Measurements from ENCODE around the gene FKBP8.
"Not testable (repeated sequence)": the region's sequence is repeated elsewhere in the genome, so short reads cannot be mapped to it uniquely, and the experiment has no call there.

The FKBP8 gene

GRCh38 chr19:18558202-18558555 is 14.8 kb upstream of the FKBP8 start:
- no peak for DNase-seq

- DNase-seq, result peak; percentile 98
Measured at GRCh38 chr19:18557411-18558201, 14.2 kb upstream of the FKBP8 start, which contains the start of gene KXD1. Gene KXD1, plus strand, starts transcription at chr19:18557870. Its CDS starts 4,187 bp downstream, at chr19:18562057.

GRCh38 chr19:18551631-18552030 is 8.3 kb upstream of the FKBP8 start:
- DNase-seq, result no peak

DNA sequence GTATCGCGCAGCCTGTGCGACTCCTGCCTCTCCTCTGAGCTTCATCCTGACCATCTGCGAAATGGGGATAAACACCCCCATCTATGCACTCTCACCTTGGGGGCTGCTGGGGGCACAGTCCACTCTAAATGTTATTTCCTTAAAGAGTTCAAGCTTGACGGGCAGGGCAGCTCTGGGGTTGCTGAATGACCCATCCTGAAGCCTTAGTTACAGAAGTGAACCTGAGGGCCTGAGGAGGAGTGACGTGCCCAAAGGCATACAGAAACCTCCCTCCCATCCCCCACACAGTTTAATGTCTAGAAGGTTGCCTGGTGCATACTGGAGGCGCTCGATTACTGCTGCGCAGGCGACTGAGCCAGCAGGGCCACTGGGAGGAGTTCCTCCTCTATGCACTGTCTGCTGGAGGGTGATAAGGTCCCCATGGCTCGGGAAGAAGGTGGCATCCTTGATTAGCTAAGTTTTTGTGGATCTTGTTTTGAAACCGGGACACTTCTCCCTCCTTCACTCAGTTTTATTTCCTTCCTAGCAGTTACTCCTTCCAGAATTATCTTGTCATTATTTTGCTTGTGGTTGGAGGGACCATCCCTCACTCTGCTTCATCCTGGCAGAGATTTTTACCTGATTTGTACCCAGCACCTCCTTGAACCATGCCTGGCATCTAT is 572 bp upstream of the FKBP8 start:
- peak; percentile 22 for DNase-seq

GRCh38 chr19:18541992-18542940 is 1.1 kb downstream of the FKBP8 start:
- DNase-seq, result no peak

DNA sequence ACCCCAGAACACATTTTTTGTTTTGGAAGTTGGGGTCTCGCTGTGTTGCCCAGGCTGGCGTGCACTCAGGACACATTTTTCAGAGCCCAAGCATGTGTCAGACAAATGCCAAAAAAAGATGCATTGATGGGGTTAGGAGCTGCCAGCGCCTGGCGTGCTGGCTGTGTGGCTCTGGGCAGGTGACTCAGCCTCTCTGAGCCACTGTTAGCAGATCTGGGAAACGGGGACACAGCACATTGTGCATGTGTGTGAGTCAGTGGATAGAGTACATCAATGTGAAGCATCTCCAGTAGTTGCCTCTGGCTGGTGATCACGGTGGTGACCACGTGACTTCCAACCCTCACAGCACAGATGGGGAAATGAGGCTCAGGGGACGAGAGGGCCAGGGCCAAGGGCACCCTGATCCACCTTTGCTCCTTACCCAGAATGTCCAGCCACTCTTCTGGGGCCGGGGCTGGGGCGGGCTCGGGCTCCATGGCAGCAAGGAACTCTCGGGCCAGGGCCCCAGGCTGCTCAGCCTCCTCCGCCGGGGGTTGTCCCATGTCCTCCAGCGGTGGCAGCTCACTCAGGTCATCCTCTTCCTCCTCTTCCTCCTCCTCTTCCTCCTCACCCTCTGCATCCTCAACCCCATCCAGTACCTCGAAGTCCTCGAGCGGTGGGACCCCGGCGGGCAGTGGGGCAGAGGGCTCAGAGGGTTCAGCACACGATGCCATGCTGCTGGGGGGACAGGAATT is 1.9 kb downstream of the FKBP8 start:
- no peak for DNase-seq

GRCh38 chr19:18540200-18540599 is 3.2 kb downstream of the FKBP8 start:
- DNase-seq, result not testable (repeated sequence)

- DNase-seq, result no peak
Measured at GRCh38 chr19:18539372-18539771, 4.0 kb downstream of the FKBP8 start.

GRCh38 chr19:18538115-18538514 is 5.3 kb downstream of the FKBP8 start:
- no peak for DNase-seq

DNA sequence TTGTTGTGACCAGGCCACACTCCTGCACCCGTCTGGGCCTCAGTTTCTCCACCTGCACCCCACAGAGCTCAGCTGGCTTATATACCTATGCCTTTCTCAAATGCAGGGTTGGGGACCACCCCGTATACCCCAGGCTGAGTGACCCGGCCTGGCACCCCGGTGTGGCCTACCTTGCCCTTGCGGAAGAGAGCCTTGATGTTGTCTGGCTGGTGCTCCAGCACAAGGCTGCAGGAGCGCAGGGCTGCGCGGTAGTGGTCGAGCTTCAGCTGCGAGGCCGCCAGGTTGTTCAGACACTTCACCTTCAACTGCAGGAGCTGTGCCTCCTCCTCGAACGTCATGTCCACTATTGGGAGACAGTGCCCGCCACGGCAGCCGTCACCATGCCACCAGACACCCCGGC is 5.9 kb downstream of the FKBP8 start:
- no peak for DNase-seq

- no peak for DNase-seq
Measured at GRCh38 chr19:18536475-18536874, 6.9 kb downstream of the FKBP8 start.

DNA sequence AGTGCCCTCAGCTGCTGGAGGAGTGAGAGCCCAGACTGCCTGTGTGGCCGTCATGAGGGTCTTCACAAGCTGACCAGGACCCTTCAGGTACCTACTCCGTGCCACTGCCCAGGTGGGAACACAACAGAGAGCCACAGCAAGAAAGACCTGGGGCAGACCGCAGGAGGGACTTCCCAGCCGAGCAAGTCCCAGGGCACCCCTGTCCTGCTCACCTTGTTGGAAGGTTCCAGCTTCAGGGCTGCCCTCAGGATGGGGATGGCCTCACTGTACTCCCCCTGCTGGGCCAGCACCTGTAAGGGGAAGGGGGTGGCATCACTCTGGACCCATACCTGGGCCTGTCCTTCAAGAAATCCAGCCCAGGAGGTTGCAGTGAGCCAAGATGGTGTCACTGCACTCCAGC is 10.3 kb downstream of the FKBP8 start:
- no peak for DNase-seq

DNA sequence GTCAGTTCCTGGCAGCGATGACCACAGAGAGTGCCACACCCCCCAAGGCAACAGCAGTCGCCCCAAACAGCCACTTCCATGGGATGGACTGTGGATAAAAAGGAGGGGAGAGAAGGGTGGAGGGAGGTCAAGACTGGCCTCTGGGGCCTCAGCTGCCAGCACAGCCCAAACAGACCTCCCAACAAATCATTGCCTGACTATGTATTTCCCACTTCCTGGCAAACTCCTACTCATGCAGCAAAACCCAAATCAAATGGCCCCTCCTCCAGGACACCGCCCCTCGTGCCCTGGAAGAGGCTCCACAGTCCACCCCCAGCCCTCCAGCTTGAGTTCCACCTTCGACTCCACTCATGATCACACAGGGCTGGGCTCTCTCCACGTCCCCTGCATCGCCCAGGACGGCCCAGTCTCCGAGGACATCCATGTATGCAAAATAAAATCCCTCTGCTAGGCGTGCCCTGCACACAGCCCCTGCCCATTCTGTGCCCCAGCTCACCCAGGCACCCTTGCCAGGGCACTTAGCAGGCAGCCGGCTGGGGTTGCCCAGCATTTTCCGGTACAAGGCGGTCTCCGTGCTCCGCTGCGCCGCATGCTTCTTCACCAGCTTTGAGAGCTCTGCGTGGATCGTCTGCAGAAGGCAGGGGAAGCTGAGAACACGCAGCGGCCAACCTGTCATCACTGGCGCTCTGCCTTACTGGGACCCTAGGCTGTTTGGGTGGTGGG is 11.0 kb downstream of the FKBP8 start:
- no peak for DNase-seq

GRCh38 chr19:18531485-18531884 is 11.9 kb downstream of the FKBP8 start:
- DNase-seq, result no peak

DNA sequence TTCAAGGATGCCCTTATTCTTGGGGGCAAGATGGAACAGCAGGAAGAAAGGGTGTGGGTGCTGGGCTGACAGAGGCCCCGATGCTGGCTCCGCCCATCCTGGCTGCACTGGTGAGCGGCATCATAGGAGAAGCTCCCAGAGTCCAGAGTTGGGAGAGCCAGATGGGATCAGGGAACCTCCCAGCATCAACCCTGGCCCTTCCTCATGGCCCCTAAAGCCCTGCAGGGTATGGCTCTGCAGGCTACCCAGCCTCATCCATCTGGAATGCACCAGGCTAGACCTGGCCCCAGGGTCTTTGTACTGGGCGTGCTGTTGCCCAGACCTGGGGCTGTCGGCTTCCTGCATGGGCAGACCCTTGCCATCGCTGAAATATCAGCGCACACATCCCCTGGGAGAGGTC is 13.6 kb downstream of the FKBP8 start:
- peak; percentile 61 for DNase-seq

- DNase-seq, result no peak
Measured at GRCh38 chr19:18526316-18526715, 17.1 kb downstream of the FKBP8 start.

DNA sequence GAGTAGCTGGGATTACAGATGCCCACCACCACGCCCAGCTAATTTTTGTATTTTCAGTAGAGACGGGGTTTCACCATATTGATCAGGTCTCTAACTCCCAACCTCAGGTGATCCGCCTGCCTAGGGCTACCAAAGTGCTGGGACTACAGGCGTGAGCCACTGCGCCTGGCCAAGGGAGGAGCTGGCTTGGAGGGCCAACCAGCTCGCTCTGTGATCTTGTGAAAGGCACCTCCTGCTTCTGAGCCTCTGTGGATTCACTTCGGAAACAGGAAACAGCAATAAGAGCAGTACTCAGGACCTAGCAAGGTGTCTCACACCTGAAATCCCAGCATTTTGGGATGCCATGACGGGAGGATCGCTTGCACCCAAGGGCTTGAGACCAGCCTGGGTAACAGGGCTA is 19.5 kb downstream of the FKBP8 start:
- DNase-seq, result no peak

DNA sequence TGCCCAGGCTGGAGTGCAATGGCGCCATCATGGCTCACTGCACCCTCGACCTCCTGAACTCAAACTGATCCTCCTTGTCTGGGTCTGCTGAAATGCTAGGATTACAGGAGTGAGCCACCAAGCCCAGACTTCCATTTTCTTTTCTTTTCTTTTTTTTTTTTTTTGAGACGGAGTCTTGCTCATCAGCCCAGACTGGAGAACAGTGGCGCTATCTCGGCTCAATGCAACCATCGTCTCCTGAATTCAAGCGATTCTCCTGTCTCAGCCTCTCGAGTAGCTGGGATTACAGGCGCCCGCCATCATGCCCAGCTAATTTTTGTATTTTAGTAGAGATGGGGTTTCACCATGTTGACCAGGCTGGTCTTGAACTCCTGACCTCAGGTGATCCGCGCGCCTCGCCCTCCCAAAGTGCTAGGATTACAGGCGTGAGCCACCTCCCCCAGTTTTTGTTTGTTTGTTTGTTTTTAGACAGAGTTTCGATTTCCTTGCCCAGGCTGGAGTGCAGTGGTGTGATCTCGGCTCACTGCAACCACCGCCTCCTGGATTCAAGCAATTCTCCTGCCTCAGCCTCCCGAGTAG is 20.4 kb downstream of the FKBP8 start:
- not testable (repeated sequence) for DNase-seq

DNA sequence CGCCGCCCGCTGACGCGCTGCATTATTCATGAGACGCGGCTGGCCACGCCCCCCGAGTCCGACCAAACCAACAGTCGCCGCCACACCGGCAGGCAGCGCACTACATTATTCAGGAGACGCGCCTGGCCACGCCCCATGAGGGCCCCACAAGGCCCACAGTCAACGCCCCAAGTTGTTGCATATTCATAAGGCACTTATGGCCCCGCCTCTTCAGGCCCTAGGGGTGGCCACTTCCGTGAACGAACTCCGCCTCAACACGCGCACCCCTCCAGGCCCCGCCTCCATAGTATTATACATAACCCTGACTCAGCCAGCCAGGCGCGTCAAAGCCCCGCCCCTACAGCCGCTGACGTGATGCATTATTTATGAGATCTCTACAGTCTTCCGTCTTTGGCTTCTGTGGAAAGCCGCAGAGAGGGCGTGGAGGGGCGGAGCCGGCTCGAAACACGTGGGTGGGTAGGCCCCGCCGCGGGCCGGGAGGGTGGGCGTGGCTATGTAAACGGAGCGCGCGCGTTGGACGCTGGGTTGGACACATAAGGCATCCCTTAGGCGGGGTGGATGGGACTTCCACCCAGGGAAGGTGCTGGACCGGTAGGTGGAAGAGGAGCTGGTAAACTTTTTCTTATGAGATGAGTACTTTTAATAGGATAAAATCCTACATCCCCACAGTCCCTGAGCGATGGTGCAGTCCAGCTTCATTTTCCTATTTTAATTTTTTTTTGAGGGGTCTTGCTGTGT is 21.1 kb downstream of the FKBP8 start:
- peak; percentile 100 for DNase-seq

DNA sequence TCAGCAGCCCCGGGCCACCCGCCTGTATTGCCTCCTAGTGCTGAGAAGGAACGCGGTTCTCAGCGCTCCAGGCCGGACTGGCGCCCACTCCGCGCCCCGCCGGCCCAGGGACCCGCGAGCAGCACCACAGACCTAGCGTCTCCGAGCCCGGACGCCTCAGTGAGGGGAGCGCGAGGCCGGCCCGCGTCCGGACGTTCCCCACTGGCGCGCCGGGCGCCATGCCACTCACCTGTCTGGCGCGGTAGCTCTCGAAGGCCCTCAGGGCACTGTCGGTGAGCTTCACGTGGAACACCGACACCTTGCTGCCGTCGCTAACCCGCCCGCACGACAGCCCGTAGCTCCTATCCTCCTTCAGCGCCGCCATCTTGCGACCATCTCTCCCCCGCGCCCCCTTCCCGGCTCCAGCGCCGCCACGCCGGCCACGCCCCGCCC is 21.7 kb downstream of the FKBP8 start, which contains the start of gene ELL:
Gene ELL (minus strand): TSS at position 379 of the 432 bp plus-strand sequence. CDS start 15 bp downstream, at position 364.
- DNase-seq, result no peak

All from NCI-H2171 treated with DMSO at 0.1 percent for 48 hours (cell line).